Endothelial cell (in vitro differentiated cells): ENCODE results near the gene FAM240A. TPM values are rescaled to one million over a fixed set of nuclear protein-coding genes. Genes with fewer than 3 reads are reported as not detected.

Experiments
- DNase-seq: peaks from one replicate; pipeline ENCODE4 v3.0.0; 2021; ENCODE audit warnings: low spot score
- H3K27ac Mint-ChIP-seq: one replicate; pipeline ENCODE4 v1.8.0; 2021; ENCODE audit warnings: mixed read lengths, inconsistent platforms; ENCODE audit not compliant: unreplicated experiment
- H3K27me3 Mint-ChIP-seq: one replicate; pipeline ENCODE4 v1.8.0; 2021; ENCODE audit warnings: mild to moderate bottlenecking, moderate library complexity, mixed read lengths, inconsistent platforms; ENCODE audit not compliant: unreplicated experiment
- H3K36me3 Mint-ChIP-seq: one replicate; pipeline ENCODE4 v1.8.0; 2021; ENCODE audit warnings: mild to moderate bottlenecking, low read depth, mixed read lengths, inconsistent platforms; ENCODE audit not compliant: unreplicated experiment
- H3K4me1 Mint-ChIP-seq: one replicate; pipeline ENCODE4 v1.8.0; 2021; ENCODE audit warnings: mild to moderate bottlenecking, mixed read lengths, inconsistent platforms; ENCODE audit not compliant: unreplicated experiment
- H3K4me3 Mint-ChIP-seq: one replicate; pipeline ENCODE4 v1.8.0; 2021; ENCODE audit warnings: mild to moderate bottlenecking, mixed read lengths, inconsistent platforms; ENCODE audit not compliant: unreplicated experiment
- H3K9me3 Mint-ChIP-seq: one replicate; pipeline ENCODE4 v1.8.0; 2021; ENCODE audit warnings: mixed read lengths, inconsistent platforms; ENCODE audit not compliant: unreplicated experiment
- CTCF ChIP-seq: fragments of 200-600 bp; sonication (generic); IDR thresholded peaks from one replicate; pipeline ENCODE4 v1.5.0; 2021; ENCODE audit warnings: antibody characterized with exemption; ENCODE audit not compliant: unreplicated experiment
- total RNA-seq: library from RNA; stranded (reverse); fragmentation: NEBNext Ultra II Directional; extraction: Animal tissue kit (Norgen Biotek cat#: 25700); gene quantifications from one replicate; pipeline ENCODE4 v1.2.1, GENCODE V29; 2021; ENCODE audit not compliant: unreplicated experiment

The FAM240A gene
- total RNA-seq, 1 donor from 2014 or later: not detected

GRCh38 chr3:46593274-46593862 lies 19.0 kb upstream of the FAM240A start:
- Mint-ChIP-seq H3K27me3 (no peaks in the 10 kb centered on the region), H3K4me1 (no peaks in the 10 kb centered on the region), H3K27ac (no peak overlapping the region), H3K9me3 (no peaks in the 10 kb centered on the region), H3K36me3 (no peaks in the 10 kb centered on the region), H3K4me3 (no peak overlapping the region)
- DNase-seq: no peak
- no peak for TF ChIP-seq CTCF

GRCh38 chr3:46593979-46594378 lies 18.3 kb upstream of the FAM240A start:
- DNase-seq: no peak
- TF ChIP-seq CTCF: no peak
- Mint-ChIP-seq H3K9me3 (no peaks in the 10 kb centered on the region), H3K4me1 (no peaks in the 10 kb centered on the region), H3K27me3 (no peaks in the 10 kb centered on the region), H3K36me3 (no peaks in the 10 kb centered on the region), H3K27ac (no peak overlapping the region), H3K4me3 (no peak overlapping the region)

GRCh38 chr3:46594723-46595122 lies 17.6 kb upstream of the FAM240A start:
- no peaks in the 10 kb centered on the region for H3K36me3 Mint-ChIP-seq
- no peaks in the 10 kb centered on the region for H3K9me3 Mint-ChIP-seq
- no peak overlapping the region for H3K4me3 Mint-ChIP-seq

GRCh38 chr3:46595819-46596314 lies 16.5 kb upstream of the FAM240A start:
- H3K4me1 Mint-ChIP-seq: no peaks in the 10 kb centered on the region
- TF ChIP-seq CTCF: no peak
- H3K27me3 Mint-ChIP-seq: peaks cover 2% of the 10 kb centered on the region
- H3K4me3 Mint-ChIP-seq: no peak overlapping the region
- no peak overlapping the region for H3K27ac Mint-ChIP-seq
- no peak for DNase-seq
- no peaks in the 10 kb centered on the region for H3K9me3 Mint-ChIP-seq
- H3K36me3 Mint-ChIP-seq: no peaks in the 10 kb centered on the region

More at GRCh38 chr3:46594723-46595122, 17.6 kb upstream of the FAM240A start:
- no peak overlapping the region for H3K27ac Mint-ChIP-seq
- DNase-seq: no peak
- peaks cover under 1% of the 10 kb centered on the region for H3K27me3 Mint-ChIP-seq
- no peak for TF ChIP-seq CTCF
- no peaks in the 10 kb centered on the region for H3K4me1 Mint-ChIP-seq

GRCh38 chr3:46599590-46599989 lies 12.7 kb upstream of the FAM240A start:
- Mint-ChIP-seq H3K9me3 (no peaks in the 10 kb centered on the region), H3K4me3 (no peak overlapping the region), H3K36me3 (no peaks in the 10 kb centered on the region), H3K27ac (no peak overlapping the region), H3K4me1 (no peaks in the 10 kb centered on the region), H3K27me3 (peaks cover 4% of the 10 kb centered on the region)
- no peak for TF ChIP-seq CTCF
- DNase-seq: no peak
